Stimulated activated CD4-positive, alpha-beta T cell treated with anti-CD3 and anti-CD28 coated beads, Interleukin-4, amount 100 ng/mL, for 24 hours (primary cell): ENCODE results near the gene PDLIM5.
"Not testable (repeated sequence)": the region's sequence is repeated elsewhere in the genome, so short reads cannot be mapped to it uniquely, and the experiment has no call there.

ENCODE experiments used
- DNase-seq: peaks from one replicate; pipeline ENCODE4 v3.0.0-alpha.2; 2020

PDLIM5 gene

GRCh38 chr4:94466923-94467322 is 15.2 kb downstream of the PDLIM5 start:
- no peak for DNase-seq

- no peak for DNase-seq
Measured at GRCh38 chr4:94468093-94468769, 16.5 kb downstream of the PDLIM5 start.

- DNase-seq = no peak
Measured at GRCh38 chr4:94469221-94469784, 17.6 kb downstream of the PDLIM5 start.

- no peak for DNase-seq
Measured at GRCh38 chr4:94470132-94470531, 18.4 kb downstream of the PDLIM5 start.

GRCh38 chr4:94470782-94471181 is 19.0 kb downstream of the PDLIM5 start:
- not testable (repeated sequence) for DNase-seq

- DNase-seq = no peak
Measured at GRCh38 chr4:94472056-94472826, 20.5 kb downstream of the PDLIM5 start.

GRCh38 chr4:94475050-94475449 is 23.3 kb downstream of the PDLIM5 start:
- DNase-seq = no peak

- no peak for DNase-seq
Measured at GRCh38 chr4:94475794-94476193, 24.1 kb downstream of the PDLIM5 start.

- DNase-seq = no peak
Measured at GRCh38 chr4:94477227-94477626, 25.5 kb downstream of the PDLIM5 start.

GRCh38 chr4:94478805-94479204 is 27.1 kb downstream of the PDLIM5 start:
- not testable (repeated sequence) for DNase-seq

GRCh38 chr4:94479358-94480141 is 27.8 kb downstream of the PDLIM5 start:
- DNase-seq = no peak

- DNase-seq = no peak
Measured at GRCh38 chr4:94480362-94480951, 28.7 kb downstream of the PDLIM5 start.

GRCh38 chr4:94483895-94484294 is 32.2 kb downstream of the PDLIM5 start:
- no peak for DNase-seq

- DNase-seq = no peak
Measured at GRCh38 chr4:94484818-94485217, 33.1 kb downstream of the PDLIM5 start.

- DNase-seq = no peak
Measured at GRCh38 chr4:94486372-94486801, 34.6 kb downstream of the PDLIM5 start.

- DNase-seq = no peak
Measured at GRCh38 chr4:94488670-94489069, 36.9 kb downstream of the PDLIM5 start.

- no peak for DNase-seq
Measured at GRCh38 chr4:94489098-94489497, 37.4 kb downstream of the PDLIM5 start.

- DNase-seq = no peak
Measured at GRCh38 chr4:94490437-94490836, 38.7 kb downstream of the PDLIM5 start.

GRCh38 chr4:94491322-94491721 is 39.6 kb downstream of the PDLIM5 start:
- no peak for DNase-seq

- DNase-seq = no peak
Measured at GRCh38 chr4:94495408-94495807, 43.7 kb downstream of the PDLIM5 start.

- no peak for DNase-seq
Measured at GRCh38 chr4:94497690-94498089, 45.9 kb downstream of the PDLIM5 start.

- no peak for DNase-seq
Measured at GRCh38 chr4:94498502-94498901, 46.8 kb downstream of the PDLIM5 start.

GRCh38 chr4:94500685-94501084 is 48.9 kb downstream of the PDLIM5 start:
- no peak for DNase-seq
